SHP77 (cell line): ENCODE data around the gene STOML1.
"Not testable (repeated sequence)": the region's sequence is repeated elsewhere in the genome, so short reads cannot be mapped to it uniquely, and the experiment has no call there.

Source experiments
- DNase-seq, 2 experiments: peaks; one replicate each; lab custom pipeline; 2025; lab: John Stamatoyannopoulos, UW

The STOML1 gene

GRCh38 chr15:73960472-73961070, 31.5 kb downstream of the STOML1 start:
- not testable (repeated sequence) for DNase-seq

- no peak for DNase-seq
These were observed 32.3 kb downstream of the STOML1 start for GRCh38 chr15:73959801-73960200.

- DNase-seq: peak in 1 of 2 experiments; percentile 21
These were observed 33.0 kb downstream of the STOML1 start for GRCh38 chr15:73959012-73959581.

GRCh38 chr15:73957785-73958184, 34.3 kb downstream of the STOML1 start:
- no peak for DNase-seq

GRCh38 chr15:73957276-73957675, 34.8 kb downstream of the STOML1 start:
- DNase-seq: no peak

- no peak for DNase-seq
These were observed 35.4 kb downstream of the STOML1 start for GRCh38 chr15:73956743-73957135.

GRCh38 chr15:73955861-73956742, 36.0 kb downstream of the STOML1 start:
- DNase-seq: no peak

- DNase-seq: no peak
These were observed 36.8 kb downstream of the STOML1 start for GRCh38 chr15:73955326-73955725.

- no peak for DNase-seq
These were observed 37.6 kb downstream of the STOML1 start for GRCh38 chr15:73954188-73955145.

- DNase-seq: no peak
These were observed 39.0 kb downstream of the STOML1 start for GRCh38 chr15:73952913-73953750.

- no peak for DNase-seq
These were observed 39.8 kb downstream of the STOML1 start for GRCh38 chr15:73952171-73952912.

- DNase-seq: no peak
These were observed 40.5 kb downstream of the STOML1 start for GRCh38 chr15:73951601-73952000.

- DNase-seq: peak; percentile 86 to 94
These were observed 41.1 kb downstream of the STOML1 start for GRCh38 chr15:73950831-73951561.

GRCh38 chr15:73950479-73950830, 41.6 kb downstream of the STOML1 start:
- no peak for DNase-seq

- DNase-seq: no peak
These were observed 42.6 kb downstream of the STOML1 start for GRCh38 chr15:73949496-73949895.

GRCh38 chr15:73948982-73949381, 43.1 kb downstream of the STOML1 start:
- DNase-seq: no peak

GRCh38 chr15:73948396-73948795, 43.7 kb downstream of the STOML1 start:
- DNase-seq: no peak

GRCh38 chr15:73947651-73948050, 44.4 kb downstream of the STOML1 start:
- DNase-seq: no peak

GRCh38 chr15:73946795-73947370, 45.2 kb downstream of the STOML1 start:
- no peak for DNase-seq
